Muscle layer of colon (tissue), 2 donors: ENCODE measurements around the gene SCN3B.

ENCODE experiments used
- H3K27ac ChIP-seq: one replicate; pipeline ENCODE4 v1.7.0; 2013; ENCODE audit warnings: low read depth, mild to moderate bottlenecking, low read length, moderate library complexity
- H3K27me3 ChIP-seq, 2 donors: one replicate each; pipeline ENCODE4 v1.7.0; 2013; ENCODE audit warnings: low read length in 2 of 2, mild to moderate bottlenecking in 2 of 2; ENCODE audit not compliant: insufficient read depth in 2 of 2, control insufficient read depth in 1 of 2
- H3K36me3 ChIP-seq: one replicate; pipeline ENCODE4 v1.7.0; 2013; ENCODE audit warnings: mild to moderate bottlenecking, low read length; ENCODE audit not compliant: insufficient read depth
- H3K4me1 ChIP-seq: one replicate; pipeline ENCODE4 v1.7.0; 2013; ENCODE audit warnings: mild to moderate bottlenecking, low read length; ENCODE audit not compliant: insufficient read depth
- H3K4me3 ChIP-seq, 2 donors: one replicate each; pipeline ENCODE4 v1.7.0; 2013; ENCODE audit warnings: low read length in 2 of 2, low read depth in 1 of 2, mild to moderate bottlenecking in 1 of 2, moderate library complexity in 1 of 2
- H3K9ac ChIP-seq: one replicate; pipeline ENCODE4 v1.7.0; 2013; ENCODE audit warnings: low read length
- H3K9me3 ChIP-seq: one replicate; pipeline ENCODE4 v1.7.0; 2013; ENCODE audit warnings: mild to moderate bottlenecking, low read length
- donor health status: abdominal sarcoma.
- donor health status: Adenocarcinoma of cecum.

Gene SCN3B

DNA sequence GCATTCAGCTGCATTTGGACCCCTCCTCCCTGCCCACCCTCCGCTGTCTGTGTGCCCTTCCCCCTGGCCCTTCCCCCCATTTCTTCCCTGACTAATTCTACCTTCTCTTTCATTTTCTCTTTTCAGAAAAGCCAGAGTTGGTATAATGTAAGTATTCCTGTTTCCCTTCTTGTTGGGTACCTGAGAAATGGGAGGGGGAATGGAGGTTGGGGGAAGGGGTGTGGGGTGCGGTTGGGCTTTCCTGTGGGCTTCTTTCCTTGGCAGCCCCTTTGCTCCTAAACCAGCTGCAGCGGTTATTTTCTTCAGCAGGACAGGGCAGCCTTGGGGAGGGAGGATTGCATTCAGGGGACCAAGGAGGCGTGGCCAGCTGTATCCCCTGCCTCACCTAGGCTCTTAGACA, 70.2 kb downstream of the SCN3B start:
- Histone ChIP-seq H3K4me1 (no peaks in the 10 kb centered on the region), H3K9ac (no peak overlapping the region), H3K27me3 (no peaks in the 10 kb centered on the region), H3K36me3 (no peaks in the 10 kb centered on the region), H3K4me3 (no peak overlapping the region), H3K27ac (no peak overlapping the region), H3K9me3 (no peaks in the 10 kb centered on the region)

DNA sequence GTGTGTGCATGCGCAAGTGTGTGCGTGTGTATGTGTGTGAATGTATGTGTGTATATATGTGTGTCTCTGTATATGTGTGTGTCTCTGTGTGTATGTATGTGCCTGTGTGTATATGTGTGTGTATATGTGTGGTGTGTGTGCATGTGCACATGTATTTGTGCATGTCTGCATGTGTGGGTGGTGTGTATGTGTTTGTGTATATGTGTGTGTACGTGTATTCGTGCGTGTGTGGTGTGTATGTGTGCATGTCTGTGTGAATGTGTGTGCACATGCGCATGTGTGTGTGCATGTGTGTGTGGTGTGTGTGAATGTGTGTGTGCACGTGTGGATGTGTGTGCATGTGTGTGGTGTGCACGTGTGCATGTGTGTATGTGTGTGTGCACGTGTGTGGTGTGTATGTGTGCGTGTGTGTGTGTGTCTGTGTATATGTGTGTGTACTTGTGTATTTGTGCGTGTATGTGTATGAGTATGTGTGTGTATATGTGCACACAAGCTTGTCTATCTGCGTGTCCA, 71.4 kb downstream of the SCN3B start:
- Histone ChIP-seq H3K4me1 (no peaks in the 10 kb centered on the region), H3K9ac (no peak overlapping the region), H3K9me3 (no peaks in the 10 kb centered on the region), H3K36me3 (no peaks in the 10 kb centered on the region), H3K27ac (no peak overlapping the region), H3K4me3 (no peak overlapping the region), H3K27me3 (no peaks in the 10 kb centered on the region)

DNA sequence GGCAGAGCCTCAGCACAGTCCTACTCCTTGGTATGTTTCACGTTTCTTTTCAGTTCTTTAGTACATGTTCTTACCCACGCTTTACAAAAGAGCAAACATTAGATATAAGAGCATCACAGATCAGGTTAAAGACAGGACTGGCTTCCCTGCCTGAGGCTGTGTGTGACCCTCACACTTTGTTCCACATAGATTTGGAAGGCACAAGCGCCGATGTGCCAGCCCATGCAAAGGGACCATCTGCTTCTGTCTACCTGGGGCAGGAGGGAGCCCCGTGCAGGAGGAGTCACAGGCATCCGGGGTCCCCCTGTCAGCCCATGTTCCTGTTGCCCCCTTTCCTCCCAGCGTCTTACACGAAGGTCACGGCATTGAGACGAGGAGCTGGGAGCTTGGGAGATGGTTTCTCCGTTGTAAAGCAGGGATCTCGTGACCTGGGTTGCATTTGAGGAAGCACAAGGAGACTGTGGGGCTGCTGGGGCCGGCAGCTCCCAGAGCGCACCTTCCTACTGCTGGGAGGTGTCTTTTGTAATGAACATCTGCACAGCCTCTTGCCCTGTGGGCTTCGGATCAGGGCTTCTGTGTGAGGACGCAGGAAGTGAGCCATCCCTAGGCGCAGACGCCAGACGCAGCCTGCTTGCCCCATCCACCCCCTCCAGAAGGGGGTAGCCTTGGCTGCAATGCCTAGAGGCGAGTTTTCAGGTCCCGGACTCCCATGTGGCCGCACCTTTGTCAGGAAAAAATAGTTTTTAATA, 72.6 kb downstream of the SCN3B start:
- H3K36me3 ChIP-seq, result no peaks in the 10 kb centered on the region
- no peak overlapping the region for H3K27ac ChIP-seq
- no peaks in the 10 kb centered on the region for H3K27me3 ChIP-seq
- H3K9me3 ChIP-seq, result no peaks in the 10 kb centered on the region
- no peak overlapping the region for H3K4me3 ChIP-seq
- no peaks in the 10 kb centered on the region for H3K4me1 ChIP-seq
- H3K9ac ChIP-seq, result no peak overlapping the region

DNA sequence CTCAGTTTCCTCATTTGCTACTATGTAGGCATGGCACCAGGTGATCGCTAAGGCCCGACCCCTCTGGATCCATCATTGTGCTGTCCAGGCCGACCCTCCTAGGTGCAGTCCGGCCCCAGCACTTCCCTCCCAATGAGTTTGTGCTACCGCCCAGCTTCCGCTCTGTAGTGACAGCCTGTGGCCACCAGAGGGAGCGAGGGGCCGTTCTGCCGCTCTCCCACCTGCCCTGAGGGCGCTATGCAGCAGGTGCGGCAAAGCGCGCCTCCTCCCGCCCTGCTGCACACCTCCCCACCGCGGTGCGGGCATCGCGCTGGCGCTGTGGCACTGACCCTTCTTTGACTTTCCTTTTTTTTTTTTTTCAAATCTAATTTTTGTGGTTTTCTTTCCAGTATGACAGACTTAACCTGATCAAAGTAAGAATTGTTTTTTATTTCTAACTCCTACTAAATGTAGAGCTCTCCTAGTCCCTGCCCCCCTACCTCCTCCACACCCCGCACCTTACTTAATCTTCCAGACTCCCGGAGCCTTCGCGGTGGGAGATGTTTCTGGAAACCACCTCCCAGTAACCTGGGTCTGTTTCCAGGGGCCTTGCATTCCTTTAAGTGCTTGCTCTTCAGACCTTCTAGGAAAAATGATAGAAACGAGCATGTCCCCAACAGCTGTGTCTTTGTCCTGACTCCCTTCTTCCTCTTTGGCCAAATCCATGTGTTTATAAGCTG, 73.7 kb downstream of the SCN3B start:
- Histone ChIP-seq H3K36me3 (no peaks in the 10 kb centered on the region), H3K4me3 (no peak overlapping the region), H3K27ac (no peak overlapping the region), H3K9me3 (no peaks in the 10 kb centered on the region), H3K9ac (no peak overlapping the region), H3K27me3 (no peaks in the 10 kb centered on the region), H3K4me1 (no peaks in the 10 kb centered on the region)

DNA sequence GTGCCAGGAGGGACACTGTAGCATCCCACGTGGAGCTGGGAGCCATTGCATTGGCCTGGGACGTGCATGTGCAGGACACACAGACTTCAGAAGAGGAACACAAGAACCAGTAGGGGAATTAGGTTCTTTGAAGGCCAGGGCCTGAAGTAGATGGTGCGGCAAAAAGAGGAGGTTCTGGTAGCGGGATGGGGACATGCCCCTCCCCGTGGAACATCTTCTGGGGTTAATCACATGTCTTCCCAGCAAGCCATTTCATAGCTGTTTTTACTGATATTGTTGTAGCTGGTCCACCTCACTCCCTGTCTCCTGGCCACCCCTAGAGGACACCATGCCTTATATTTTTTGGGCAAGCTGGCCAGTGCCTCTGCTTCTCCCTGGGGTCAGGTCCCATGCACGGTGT, 74.3 kb downstream of the SCN3B start:
- no peaks in the 10 kb centered on the region for H3K9me3 ChIP-seq
- H3K36me3 ChIP-seq, result no peaks in the 10 kb centered on the region
- no peak overlapping the region for H3K4me3 ChIP-seq
- H3K9ac ChIP-seq, result no peak overlapping the region
- H3K27ac ChIP-seq, result no peak overlapping the region
- H3K4me1 ChIP-seq, result no peaks in the 10 kb centered on the region
- H3K27me3 ChIP-seq, result no peaks in the 10 kb centered on the region

DNA sequence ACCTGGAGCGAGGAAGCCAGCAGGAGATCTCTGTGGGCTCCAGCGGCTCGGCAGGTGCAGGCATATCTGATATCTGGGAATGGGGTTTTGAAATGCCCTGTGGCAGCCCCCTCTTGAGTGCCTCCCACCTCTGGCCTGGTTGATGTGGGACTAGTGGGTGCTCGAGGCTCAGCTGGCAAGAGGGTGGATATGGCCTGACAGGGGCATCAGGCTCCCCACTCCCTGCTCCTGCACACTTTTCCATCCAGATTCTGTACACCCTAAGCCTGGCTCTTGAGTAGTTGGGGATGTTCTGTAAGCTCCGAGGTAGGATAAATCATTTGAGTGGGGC, 75.0 kb downstream of the SCN3B start:
- Histone ChIP-seq H3K27me3 (no peaks in the 10 kb centered on the region), H3K4me3 (no peak overlapping the region), H3K36me3 (no peaks in the 10 kb centered on the region), H3K9me3 (no peaks in the 10 kb centered on the region), H3K27ac (no peak overlapping the region), H3K9ac (no peak overlapping the region), H3K4me1 (no peaks in the 10 kb centered on the region)
